Loucy (cell line): ENCODE results near the gene LRCH1.

ENCODE experiments used
- H2AFZ ChIP-seq: fragments of 200-600 bp; sonication (generic); 2 replicates; pipeline ENCODE4 v1.6.0; 2016; ENCODE audit warnings: antibody characterized with exemption, mild to moderate bottlenecking, low read length, moderate library complexity
- H3F3A ChIP-seq: fragments of 200-600 bp; 2 replicates; pipeline ENCODE4 v1.6.0; 2016; ENCODE audit warnings: antibody characterized with exemption, low read depth, mild to moderate bottlenecking
- H3K27me3 ChIP-seq: fragments of 200-600 bp; sonication (generic); 2 replicates; pipeline ENCODE4 v1.6.1; 2014; ENCODE audit warnings: low read length, mild to moderate bottlenecking; ENCODE audit not compliant: insufficient read depth, poor library complexity, severe bottlenecking
- H3K36me3 ChIP-seq: fragments of 200-600 bp; sonication (generic); 2 replicates; pipeline ENCODE4 v1.6.1; 2016; ENCODE audit warnings: low read length; ENCODE audit not compliant: insufficient read depth
- H3K4me1 ChIP-seq: fragments of 200-600 bp; sonication (generic); 2 replicates; pipeline ENCODE4 v1.5.1; 2014; ENCODE audit warnings: low read length, mild to moderate bottlenecking; ENCODE audit not compliant: insufficient read depth, poor library complexity, severe bottlenecking
- H3K4me2 ChIP-seq: fragments of 200-600 bp; sonication (generic); 2 replicates; pipeline ENCODE4 v1.6.0; 2014; ENCODE audit warnings: antibody characterized with exemption, low read length, low read depth, mild to moderate bottlenecking; ENCODE audit not compliant: poor library complexity, severe bottlenecking
- H3K4me3 ChIP-seq: fragments of 200-600 bp; sonication (generic); 2 replicates; pipeline ENCODE4 v1.5.1; 2014; ENCODE audit warnings: low read length, mild to moderate bottlenecking, mixed read lengths; ENCODE audit not compliant: poor library complexity, severe bottlenecking
- H3K79me2 ChIP-seq: fragments of 200-600 bp; sonication (generic); 2 replicates; pipeline ENCODE4 v1.6.1; 2014; ENCODE audit warnings: low read length; ENCODE audit not compliant: insufficient read depth
- H3K9ac ChIP-seq: fragments of 200-600 bp; sonication (generic); 2 replicates; pipeline ENCODE4 v1.6.0; 2014; ENCODE audit warnings: mild to moderate bottlenecking, low read depth, low read length, moderate library complexity; ENCODE audit not compliant: poor library complexity, severe bottlenecking
- H3K9me2 ChIP-seq: fragments of 200-600 bp; sonication (generic); replicated peaks from 2 replicates; pipeline ENCODE4 v1.6.1; 2016; ENCODE audit warnings: low read depth, low read length, mixed read lengths
- H3K9me3 ChIP-seq: fragments of 200-600 bp; sonication (generic); 2 replicates; pipeline ENCODE4 v1.6.1; 2014; ENCODE audit warnings: mild to moderate bottlenecking, antibody characterized with exemption, low read length, low read depth; ENCODE audit not compliant: insufficient read depth
- H4K20me1 ChIP-seq: fragments of 200-600 bp; sonication (generic); 2 replicates; pipeline ENCODE4 v1.6.0; 2014; ENCODE audit warnings: antibody characterized with exemption, low read length, mild to moderate bottlenecking; ENCODE audit not compliant: insufficient read depth, poor library complexity, severe bottlenecking
- CTCF ChIP-seq: fragments of 200-600 bp; sonication (generic); conservative IDR thresholded peaks from 2 replicates; pipeline ENCODE4 v1.5.1; 2014; ENCODE audit warnings: mild to moderate bottlenecking, antibody characterized with exemption, low read length
- EZH2phosphoT487 ChIP-seq: fragments of 200-600 bp; IDR thresholded peaks from 2 replicates; pipeline ENCODE4 v1.6.1; 2018; ENCODE audit warnings: antibody characterized with exemption, mild to moderate bottlenecking, moderate library complexity, borderline replicate concordance

LRCH1 gene

DNA sequence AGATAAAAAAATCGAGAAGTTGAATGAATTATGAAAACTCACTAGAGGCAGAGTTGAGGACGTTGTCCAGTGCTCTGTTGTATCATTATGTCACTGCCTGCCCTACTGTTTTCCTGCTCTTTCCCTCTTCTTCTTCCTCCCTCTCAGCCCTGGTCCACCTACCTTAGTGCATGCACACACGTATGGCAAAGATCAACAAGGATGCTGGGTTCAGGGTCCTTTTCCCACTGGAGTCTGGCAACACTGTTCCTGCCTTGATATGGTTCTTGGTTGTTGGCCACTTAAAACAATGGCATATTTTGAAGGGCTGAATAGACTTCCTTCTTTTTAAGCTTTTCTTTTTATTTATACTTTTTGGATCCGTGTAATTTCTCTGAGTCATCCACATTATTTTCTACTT, 74.5 kb downstream of the LRCH1 start:
- Histone ChIP-seq H3K4me1 (peaks cover 28% of the 10 kb centered on the region), H3F3A (no peaks in the 10 kb centered on the region), H3K27me3 (no peaks in the 10 kb centered on the region), H3K9me2 (no peaks in the 10 kb centered on the region), H3K9me3 (no peaks in the 10 kb centered on the region), H3K36me3 (no peaks in the 10 kb centered on the region), H3K9ac (no peak overlapping the region), H2AFZ (no peak overlapping the region), H4K20me1 (peaks cover 16% of the 10 kb centered on the region), H3K4me3 (no peak overlapping the region), H3K4me2 (no peak overlapping the region), H3K79me2 (peaks cover 81% of the 10 kb centered on the region)
- TF ChIP-seq CTCF: no peak
- TF ChIP-seq EZH2phosphoT487: no peak

DNA sequence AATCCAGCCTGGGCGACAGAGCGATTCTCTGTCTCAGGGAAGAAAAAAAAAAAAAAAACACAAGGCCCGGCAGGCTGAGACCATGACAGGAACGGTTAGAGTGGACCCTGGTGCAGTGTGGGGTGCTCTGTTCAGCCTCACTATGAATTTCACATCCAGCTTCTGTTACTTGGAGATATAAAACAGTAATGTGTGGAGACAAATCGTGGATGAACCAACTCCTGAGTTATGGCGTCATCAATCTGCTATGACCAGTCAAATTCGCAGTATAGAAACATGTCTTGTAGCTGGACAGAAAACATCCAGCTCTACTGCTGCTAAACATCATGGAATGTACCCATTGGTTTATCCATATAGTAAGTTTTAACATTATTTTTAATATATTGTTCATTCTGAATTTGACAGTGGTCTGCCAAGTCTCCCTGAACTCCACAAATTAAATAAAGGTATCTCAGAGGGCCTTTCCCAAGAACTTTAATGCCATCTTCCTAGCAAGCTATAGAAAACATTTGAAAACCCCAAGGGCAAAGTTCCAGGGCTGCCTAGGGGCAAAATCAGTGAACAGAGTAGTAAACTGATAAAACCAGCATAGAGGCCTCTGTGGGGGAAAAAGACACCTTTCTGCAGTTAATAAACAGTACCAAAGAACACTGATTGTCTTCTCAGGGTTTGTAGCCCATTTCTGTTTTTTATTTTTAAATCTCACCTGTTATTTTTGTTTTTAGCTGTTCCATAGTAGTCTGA, 75.8 kb downstream of the LRCH1 start:
- Histone ChIP-seq H3K36me3 (no peaks in the 10 kb centered on the region), H3K4me3 (no peak overlapping the region), H3K27me3 (no peaks in the 10 kb centered on the region), H3F3A (no peaks in the 10 kb centered on the region), H3K4me1 (peaks cover 37% of the 10 kb centered on the region), H3K9me2 (no peaks in the 10 kb centered on the region), H3K9me3 (no peaks in the 10 kb centered on the region), H4K20me1 (peaks cover 15% of the 10 kb centered on the region), H3K79me2 (peaks cover 81% of the 10 kb centered on the region), H3K9ac (no peak overlapping the region), H3K4me2 (no peak overlapping the region), H2AFZ (no peak overlapping the region)
- no peak for TF ChIP-seq CTCF
- no peak for TF ChIP-seq EZH2phosphoT487

- no peak overlapping the region for H3K9ac ChIP-seq
- H3F3A ChIP-seq: no peaks in the 10 kb centered on the region
- peaks cover 37% of the 10 kb centered on the region for H3K4me1 ChIP-seq
- no peaks in the 10 kb centered on the region for H3K9me2 ChIP-seq
- H3K27me3 ChIP-seq: no peaks in the 10 kb centered on the region
- H2AFZ ChIP-seq: no peak overlapping the region
- no peak overlapping the region for H3K4me2 ChIP-seq
- H3K79me2 ChIP-seq: peaks cover 79% of the 10 kb centered on the region
- TF ChIP-seq EZH2phosphoT487 (no peak), CTCF (no peak)
- H4K20me1 ChIP-seq: peaks cover 12% of the 10 kb centered on the region
- H3K36me3 ChIP-seq: no peaks in the 10 kb centered on the region
- no peak overlapping the region for H3K4me3 ChIP-seq
- H3K9me3 ChIP-seq: no peaks in the 10 kb centered on the region
Observed at GRCh38 chr13:46629811-46630413, 76.9 kb downstream of the LRCH1 start.
